Measurements from ENCODE around the gene KRT6A. TPM values are rescaled to one million over a fixed set of nuclear protein-coding genes. Genes with fewer than 3 reads are reported as not detected.

The KRT6A gene
- total and polyA plus RNA-seq, 8 donors, result 0.89 to 260 (median 11.9) TPM; not detected in 1

DNA sequence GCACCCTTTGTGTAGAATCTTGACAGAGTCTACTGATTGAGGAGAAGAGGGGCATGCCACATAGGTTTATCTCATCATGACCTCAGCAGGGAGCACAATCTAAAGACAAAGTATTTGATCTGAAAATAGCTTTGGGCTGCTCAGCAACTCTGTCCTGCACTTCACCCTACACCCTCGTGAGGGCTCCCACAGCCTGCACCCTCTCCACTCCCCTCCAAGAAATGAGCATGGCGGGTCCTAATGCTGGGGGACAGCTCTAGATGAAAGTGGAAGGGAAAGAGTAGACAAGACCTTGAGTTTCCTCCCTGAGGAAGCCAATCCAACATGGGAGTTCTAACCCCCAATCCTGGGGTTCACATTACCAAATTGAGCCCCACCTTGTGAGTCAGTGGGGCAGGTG lies 37.8 kb upstream of the KRT6A start:
- Histone ChIP-seq H3K27ac (no peak overlapping the region), H3K4me3 (no peak overlapping the region), H3K27me3 (no peaks in the 10 kb centered on the region), H3K9me3 (no peaks in the 10 kb centered on the region), H3K36me3 (no peaks in the 10 kb centered on the region), H3K4me1 (peaks cover 0 to 8% (median 0%) of the 10 kb centered on the region in 4 donors)
- 75 to 93% (median 87%) methylated on average over 2 of the region's 2 CpGs for WGBS, 5 donors
- intact Hi-C loops (cut with DNase I; ENCODE audit: low total_unique reads), result no loop called here
- DNase-seq, result no peak
- TF ChIP-seq POLR2A (IDR thresholded peaks at IDR 0.05) (no peak), POLR2AphosphoS5 (IDR thresholded peaks at IDR 0.05) (no peak)

DNA sequence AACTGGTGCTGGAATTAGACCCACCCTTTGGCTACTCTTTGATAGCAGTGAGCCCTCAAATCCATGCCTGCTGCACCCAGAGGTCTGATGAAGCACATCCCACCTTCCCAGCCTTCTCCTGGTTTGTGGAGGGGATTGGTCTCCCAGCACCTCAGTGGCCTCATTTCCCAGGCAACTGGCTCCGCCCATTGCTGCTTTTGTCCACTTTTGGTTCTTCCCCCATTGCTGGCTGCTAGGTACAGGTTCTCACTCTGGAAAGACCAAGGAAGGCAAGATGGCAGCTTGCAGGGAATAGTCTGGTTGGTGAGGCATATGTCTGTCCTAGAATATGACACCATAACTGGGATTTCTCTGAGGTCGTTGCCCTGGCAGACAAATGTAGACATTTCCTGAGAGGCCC lies 37.3 kb upstream of the KRT6A start:
- H3K9me3 ChIP-seq, result no peaks in the 10 kb centered on the region
- TF ChIP-seq, protein P1, sequence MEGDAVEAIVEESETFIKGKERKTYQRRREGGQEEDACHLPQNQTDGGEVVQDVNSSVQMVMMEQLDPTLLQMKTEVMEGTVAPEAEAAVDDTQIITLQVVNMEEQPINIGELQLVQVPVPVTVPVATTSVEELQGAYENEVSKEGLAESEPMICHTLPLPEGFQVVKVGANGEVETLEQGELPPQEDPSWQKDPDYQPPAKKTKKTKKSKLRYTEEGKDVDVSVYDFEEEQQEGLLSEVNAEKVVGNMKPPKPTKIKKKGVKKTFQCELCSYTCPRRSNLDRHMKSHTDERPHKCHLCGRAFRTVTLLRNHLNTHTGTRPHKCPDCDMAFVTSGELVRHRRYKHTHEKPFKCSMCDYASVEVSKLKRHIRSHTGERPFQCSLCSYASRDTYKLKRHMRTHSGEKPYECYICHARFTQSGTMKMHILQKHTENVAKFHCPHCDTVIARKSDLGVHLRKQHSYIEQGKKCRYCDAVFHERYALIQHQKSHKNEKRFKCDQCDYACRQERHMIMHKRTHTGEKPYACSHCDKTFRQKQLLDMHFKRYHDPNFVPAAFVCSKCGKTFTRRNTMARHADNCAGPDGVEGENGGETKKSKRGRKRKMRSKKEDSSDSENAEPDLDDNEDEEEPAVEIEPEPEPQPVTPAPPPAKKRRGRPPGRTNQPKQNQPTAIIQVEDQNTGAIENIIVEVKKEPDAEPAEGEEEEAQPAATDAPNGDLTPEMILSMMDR (IDR thresholded peaks at IDR 0.05), result no peak
- no peak for TF ChIP-seq POLR2A (IDR thresholded peaks at IDR 0.05)
- H3K27me3 ChIP-seq, result no peaks in the 10 kb centered on the region
- no peaks in the 10 kb centered on the region for H3K36me3 ChIP-seq
- H3K4me3 ChIP-seq, result no peak overlapping the region
- H3K27ac ChIP-seq, result no peak overlapping the region
- intact Hi-C loops (cut with DNase I; ENCODE audit: low total_unique reads), result no loop called here
- H3K4me1 ChIP-seq, result peaks cover 0 to 8% (median 0%) of the 10 kb centered on the region in 4 donors
- no peak for DNase-seq
- WGBS, 5 donors, result 74 to 82% (median 80%) methylated on average over 2 of the region's 2 CpGs

DNA sequence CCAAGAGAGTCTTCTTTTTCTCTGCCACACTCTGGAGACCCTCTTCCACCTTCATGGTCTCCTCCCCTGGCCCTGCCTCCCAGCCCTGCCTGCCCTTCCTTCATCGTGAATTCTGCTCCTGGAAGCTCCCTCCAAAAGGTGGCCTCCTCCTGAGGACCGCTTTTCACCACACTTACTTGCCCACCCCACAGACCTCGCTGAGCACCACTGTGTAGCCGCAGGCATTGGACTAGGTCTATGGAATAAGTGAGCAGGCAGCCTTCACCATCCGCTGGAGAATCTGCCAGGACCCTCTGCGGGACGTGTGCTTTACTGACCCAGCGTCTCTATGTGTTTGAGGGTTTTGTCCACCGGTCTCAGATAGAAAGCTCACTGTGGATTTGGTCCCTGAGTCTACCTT lies 36.8 kb upstream of the KRT6A start:
- Histone ChIP-seq H3K27ac (no peak overlapping the region), H3K4me1 (peaks cover 0 to 8% (median 0%) of the 10 kb centered on the region in 4 donors), H3K4me3 (no peak overlapping the region), H3K27me3 (no peaks in the 10 kb centered on the region), H3K9me3 (no peaks in the 10 kb centered on the region), H3K36me3 (no peaks in the 10 kb centered on the region)
- no peak for DNase-seq
- intact Hi-C loops (cut with DNase I; ENCODE audit: low total_unique reads), result no loop called here
- WGBS, 5 donors, result 93 to 98% (median 96%) methylated on average over 9 of the region's 9 CpGs
- TF ChIP-seq POLR2A (IDR thresholded peaks at IDR 0.05), result no peak
- TF ChIP-seq, protein P1 (IDR thresholded peaks at IDR 0.05), result no peak
- no peak for TF ChIP-seq EP300 (IDR thresholded peaks at IDR 0.05)
- no peak for TF ChIP-seq POLR2AphosphoS5 (IDR thresholded peaks at IDR 0.05)

DNA sequence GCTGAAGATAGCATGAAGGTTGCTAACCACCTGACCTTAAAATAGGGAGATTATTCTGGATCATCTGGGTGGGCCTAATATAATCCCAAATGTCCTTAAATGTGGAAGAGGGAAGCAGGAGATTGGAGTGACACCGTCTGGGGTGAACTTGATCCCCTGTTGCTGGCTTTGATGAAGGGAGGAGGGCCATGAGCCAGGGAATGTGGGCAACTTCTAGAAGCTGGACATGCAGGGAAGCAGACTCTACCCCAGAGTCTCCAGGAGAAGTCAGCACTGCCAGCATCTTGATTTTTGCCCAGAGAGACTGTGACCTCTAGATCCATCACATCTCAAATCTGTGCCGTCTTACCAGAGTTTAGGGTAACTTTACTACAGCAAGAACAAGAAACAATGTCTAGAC lies 36.4 kb upstream of the KRT6A start:
- TF ChIP-seq, protein P1 (IDR thresholded peaks at IDR 0.05), result no peak
- TF ChIP-seq POLR2AphosphoS5 (IDR thresholded peaks at IDR 0.05), result no peak
- TF ChIP-seq POLR2A (IDR thresholded peaks at IDR 0.05), result no peak
- no peak for TF ChIP-seq EP300 (IDR thresholded peaks at IDR 0.05)
- no peaks in the 10 kb centered on the region for H3K36me3 ChIP-seq
- WGBS, 5 donors, result 90 to 100% (median 98%) methylated on average over 2 of the region's 2 CpGs
- intact Hi-C loops (cut with DNase I; ENCODE audit: low total_unique reads), result no loop called here
- H3K27ac ChIP-seq, result no peak overlapping the region
- H3K4me3 ChIP-seq, result no peak overlapping the region
- H3K4me1 ChIP-seq, result peaks cover 0 to 10% (median 0%) of the 10 kb centered on the region in 4 donors
- DNase-seq, result no peak
- no peaks in the 10 kb centered on the region for H3K9me3 ChIP-seq
- no peaks in the 10 kb centered on the region for H3K27me3 ChIP-seq

DNA sequence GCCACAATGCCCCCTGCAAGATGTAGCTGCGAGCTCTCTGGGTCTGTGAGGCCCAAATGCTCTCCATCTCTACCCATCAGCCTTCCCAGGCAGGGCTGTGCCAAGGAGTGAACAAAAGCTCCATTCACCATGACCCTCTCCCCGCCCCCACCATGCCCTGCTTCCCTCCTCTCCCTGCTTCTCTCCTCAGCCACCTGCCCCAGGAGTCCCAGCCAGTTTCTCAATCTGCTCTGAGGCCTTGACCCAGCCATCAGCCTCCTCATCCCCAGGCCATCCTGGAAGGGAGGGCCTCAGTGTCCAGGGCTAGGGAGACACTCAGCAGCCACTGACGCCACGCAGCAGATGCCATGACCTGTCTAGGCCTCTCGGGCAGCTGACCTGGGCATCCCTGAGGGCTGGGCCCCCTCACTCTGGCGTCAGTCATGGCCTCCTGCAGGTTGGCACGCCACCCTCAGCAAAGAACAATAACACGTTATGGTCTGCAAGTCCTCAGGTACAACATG lies 35.6 kb upstream of the KRT6A start:
- TF ChIP-seq EP300 (IDR thresholded peaks at IDR 0.05) (no peak), POLR2AphosphoS5 (IDR thresholded peaks at IDR 0.05) (no peak), POLR2A (IDR thresholded peaks at IDR 0.05) (no peak)
- TF ChIP-seq, protein P1 (IDR thresholded peaks at IDR 0.05), result no peak
- DNase-seq, result no peak
- no peaks in the 10 kb centered on the region for H3K36me3 ChIP-seq
- H3K9me3 ChIP-seq, result no peaks in the 10 kb centered on the region
- 65 to 83% (median 74%) methylated on average over 6 to 8 of the region's 8 CpGs for WGBS, 5 donors
- no peaks in the 10 kb centered on the region for H3K27me3 ChIP-seq
- intact Hi-C loops (cut with DNase I; ENCODE audit: low total_unique reads), result no loop called here
- no peak overlapping the region for H3K27ac ChIP-seq
- no peak overlapping the region for H3K4me3 ChIP-seq
- H3K4me1 ChIP-seq, result peaks cover 0 to 5% (median 0%) of the 10 kb centered on the region in 4 donors

Data from stomach (tissue), 9 donors.